Pancreas (tissue), 10 donors: ENCODE measurements around the gene DGKD. TPM values are rescaled to one million over a fixed set of nuclear protein-coding genes. Genes with fewer than 3 reads are reported as not detected.

Experiments used
- ATAC-seq, 4 donors: fragments of 200-7000 bp; cut with Tn5 transposase; one replicate each; pipeline versions ENCODE4 v1.8.0 to v1.9.1; 2020; ENCODE audit warnings: mild to moderate bottlenecking in 4 of 4, moderate library complexity in 4 of 4
- DNase-seq, 6 donors: peaks; one replicate each; pipeline ENCODE4 v3.0.0-alpha.2; 2020
- FAIRE-seq: peaks from 2 replicates; lab custom pipeline; 2012; peaks lifted over from hg19 to GRCh38; lab: Jason Lieb, UNC
- H3K27ac ChIP-seq, 4 donors: fragments of 200-600 bp; sonication (generic); 1 replicate in 3 of 4; 2 replicates in 1 of 4; pipeline versions ENCODE4 v1.5.0 to v1.8.0; 2020
- H3K27me3 ChIP-seq, 4 donors: fragments of 200-600 bp; one replicate each; pipeline ENCODE4 v1.8.0; 2021
- H3K36me3 ChIP-seq, 3 donors: fragments of 200-600 bp; sonication (generic) in 1 of 3; one replicate each; pipeline versions ENCODE4 v1.5.0 to v1.8.0; 2020 to 2021
- H3K4me1 ChIP-seq, 3 donors: fragments of 200-600 bp; one replicate each; pipeline ENCODE4 v1.8.0; 2021
- H3K4me3 ChIP-seq, 4 donors: fragments of 200-600 bp; sonication (generic) in 2 of 4; one replicate each; pipeline versions ENCODE4 v1.5.0 to v1.8.0; 2020 to 2021
- H3K9me3 ChIP-seq, 4 donors: fragments of 200-600 bp; one replicate each; pipeline ENCODE4 v1.8.0; 2021
- WGBS, 2 donors: extraction: QIAGEN DNeasy Blood & Tissue Kit; methylation state at CpG; one replicate each; pipeline ENCODE4 v1.1.7; 2013; 5-methylcytosine and 5-hydroxymethylcytosine counted together
- intact Hi-C, 3 donors: fragments of 100-400 bp; cut with DNase I; formaldehyde crosslinking; loops; one replicate each; pipeline versions ENCODE4 v1.11.1 to v1.14.2; 2022
- polyA plus RNA-seq, 2 donors: library from polyadenylated mRNA; stranded (reverse); fragments of 200-250 nt; gene quantifications; one replicate each; pipeline ENCODE4 v1.2.3, GENCODE V29; 2013
- total RNA-seq, 6 donors: library from RNA; stranded (reverse); fragmentation: NEBNext Ultra II Directional in 4 of 6; extraction: Animal tissue kit (Norgen Biotek cat#: 25700) in 4 of 6; gene quantifications; one replicate each; pipeline versions ENCODE4 v1.2.1 to v1.2.4, GENCODE V29; 2021 to 2023
- TF ChIP-seq, protein P1 (sequence below), 4 donors: fragments of 200-600 bp; sonication (generic) in 3 of 4; IDR thresholded peaks; one replicate each; pipeline versions ENCODE4 v1.5.0 to v1.8.0; 2021; ENCODE audit warnings: antibody characterized with exemption in 4 of 4
- donor health status: healthy with polysubstance abuse.
- donor health status: DM: no; HTN: no; CAD: no; lungs with moderate emphysema.
- donor health status: DM: no; HTN: no; CAD: no.
- donor health status: control.
- donor health status: control.
- donor health status: Bipolar disorder and iron deficiency.
- donor health status: DM: yes; HTN: yes; CAD: no.
- donor health status: DM: no; HTN: no; CAD: no.
- donor health status: DM: no; HTN: no; CAD: no.
- donor health status: DM: yes; HTN: yes; CAD: no.

DGKD gene
- total and polyA plus RNA-seq, 8 donors = 6.7 to 16.3 (median 8.9) TPM

DNA sequence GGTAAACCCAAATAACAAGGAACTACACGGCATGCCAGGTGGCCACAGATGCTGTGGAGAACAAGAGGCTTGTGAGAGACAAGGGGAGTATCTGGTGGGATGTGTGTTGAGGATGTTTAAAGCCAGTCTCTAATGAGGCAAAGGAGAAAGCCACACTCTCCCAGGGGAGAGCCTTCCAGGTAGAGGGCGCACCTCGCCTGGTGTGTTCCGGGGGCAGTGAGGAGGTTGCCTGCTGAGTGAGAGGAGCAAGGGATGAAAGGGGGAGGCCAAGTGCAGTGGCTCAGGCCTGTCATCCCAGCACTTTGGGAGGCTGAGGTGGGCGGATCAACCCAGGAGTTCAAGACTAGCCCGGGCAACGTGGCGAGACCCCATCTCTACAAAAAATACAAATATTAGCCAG lies 30.4 kb upstream of the DGKD start:
- DNase-seq = no peak
- TF ChIP-seq, protein P1, sequence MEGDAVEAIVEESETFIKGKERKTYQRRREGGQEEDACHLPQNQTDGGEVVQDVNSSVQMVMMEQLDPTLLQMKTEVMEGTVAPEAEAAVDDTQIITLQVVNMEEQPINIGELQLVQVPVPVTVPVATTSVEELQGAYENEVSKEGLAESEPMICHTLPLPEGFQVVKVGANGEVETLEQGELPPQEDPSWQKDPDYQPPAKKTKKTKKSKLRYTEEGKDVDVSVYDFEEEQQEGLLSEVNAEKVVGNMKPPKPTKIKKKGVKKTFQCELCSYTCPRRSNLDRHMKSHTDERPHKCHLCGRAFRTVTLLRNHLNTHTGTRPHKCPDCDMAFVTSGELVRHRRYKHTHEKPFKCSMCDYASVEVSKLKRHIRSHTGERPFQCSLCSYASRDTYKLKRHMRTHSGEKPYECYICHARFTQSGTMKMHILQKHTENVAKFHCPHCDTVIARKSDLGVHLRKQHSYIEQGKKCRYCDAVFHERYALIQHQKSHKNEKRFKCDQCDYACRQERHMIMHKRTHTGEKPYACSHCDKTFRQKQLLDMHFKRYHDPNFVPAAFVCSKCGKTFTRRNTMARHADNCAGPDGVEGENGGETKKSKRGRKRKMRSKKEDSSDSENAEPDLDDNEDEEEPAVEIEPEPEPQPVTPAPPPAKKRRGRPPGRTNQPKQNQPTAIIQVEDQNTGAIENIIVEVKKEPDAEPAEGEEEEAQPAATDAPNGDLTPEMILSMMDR (IDR thresholded peaks at IDR 0.05) = no peak
- Histone ChIP-seq H3K4me1 (no peaks in the 10 kb centered on the region), H3K36me3 (no peaks in the 10 kb centered on the region), H3K9me3 (no peaks in the 10 kb centered on the region), H3K27me3 (no peaks in the 10 kb centered on the region), H3K4me3 (no peak overlapping the region), H3K27ac (no peak overlapping the region)
- intact Hi-C loops = no loop called here
- 81% methylated on average over 8 of the region's 8 CpGs for WGBS, 2 donors
- no peak for ATAC-seq
- FAIRE-seq = no peak

DNA sequence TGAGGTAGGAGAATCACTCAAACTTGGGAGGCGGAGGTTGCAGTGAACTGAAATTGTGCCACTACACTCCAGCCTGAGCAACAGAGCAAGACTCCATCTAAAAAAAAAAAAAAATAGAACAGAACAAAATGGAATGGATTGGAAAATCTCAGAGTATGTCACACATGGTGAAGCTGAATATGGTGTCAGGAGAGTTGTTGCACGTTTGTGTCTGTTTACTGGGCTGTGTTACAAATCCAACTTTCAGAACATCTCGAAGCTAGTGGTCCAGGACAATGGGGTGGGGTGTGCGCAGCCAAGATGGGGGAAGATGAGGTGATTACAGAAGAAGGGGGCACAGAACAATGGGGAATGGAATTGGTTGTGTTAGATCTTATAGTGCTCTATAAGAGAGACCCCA lies 29.0 kb upstream of the DGKD start:
- Histone ChIP-seq H3K4me1 (no peaks in the 10 kb centered on the region), H3K4me3 (no peak overlapping the region), H3K27me3 (no peaks in the 10 kb centered on the region), H3K27ac (no peak overlapping the region), H3K9me3 (no peaks in the 10 kb centered on the region), H3K36me3 (no peaks in the 10 kb centered on the region)
- DNase-seq = no peak
- no peak for ATAC-seq
- intact Hi-C loops = no loop called here
- WGBS, 2 donors = 62 to 76% methylated on average over 4 of the region's 4 CpGs
- TF ChIP-seq, protein P1 (IDR thresholded peaks at IDR 0.05) = no peak
- no peak for FAIRE-seq

- Histone ChIP-seq H3K9me3 (no peaks in the 10 kb centered on the region), H3K4me3 (no peak overlapping the region), H3K36me3 (no peaks in the 10 kb centered on the region), H3K4me1 (no peaks in the 10 kb centered on the region), H3K27me3 (no peaks in the 10 kb centered on the region), H3K27ac (no peak overlapping the region)
- TF ChIP-seq, protein P1 (IDR thresholded peaks at IDR 0.05) = no peak
- ATAC-seq (no peak), DNase-seq (no peak), FAIRE-seq (no peak)
- 61 to 71% methylated on average over 10 of the region's 10 CpGs for WGBS, 2 donors
- intact Hi-C loops = no loop called here
These were observed 28.5 kb upstream of the DGKD start for GRCh38 chr2:233325814-233326213.

DNA sequence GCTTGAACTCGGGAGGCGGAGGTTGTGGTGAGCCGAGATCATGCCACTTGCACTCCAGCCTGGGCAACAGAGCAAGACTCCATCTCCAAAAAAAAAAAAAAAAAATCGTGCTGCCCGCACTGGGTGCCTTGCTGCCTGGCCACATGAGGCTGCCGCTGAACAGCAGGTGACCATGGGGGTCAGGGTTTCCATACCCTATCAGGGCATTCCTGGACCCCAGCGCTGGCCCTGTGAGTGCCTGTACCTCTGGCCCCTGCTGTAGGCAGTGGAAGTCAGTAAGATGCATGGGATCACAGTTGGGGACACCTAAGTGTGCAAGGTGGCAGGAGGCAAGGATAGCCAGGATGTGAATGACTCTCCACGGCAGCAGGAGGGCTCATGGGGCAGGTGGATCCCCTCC lies 27.8 kb upstream of the DGKD start:
- Histone ChIP-seq H3K4me3 (no peak overlapping the region), H3K27ac (no peak overlapping the region), H3K27me3 (no peaks in the 10 kb centered on the region), H3K9me3 (no peaks in the 10 kb centered on the region), H3K4me1 (no peaks in the 10 kb centered on the region), H3K36me3 (no peaks in the 10 kb centered on the region)
- no peak for ATAC-seq
- FAIRE-seq = no peak
- DNase-seq = no peak
- 66 to 84% methylated on average over 8 of the region's 8 CpGs for WGBS, 2 donors
- intact Hi-C loops = no loop called here
- TF ChIP-seq, protein P1 (IDR thresholded peaks at IDR 0.05) = no peak

DNA sequence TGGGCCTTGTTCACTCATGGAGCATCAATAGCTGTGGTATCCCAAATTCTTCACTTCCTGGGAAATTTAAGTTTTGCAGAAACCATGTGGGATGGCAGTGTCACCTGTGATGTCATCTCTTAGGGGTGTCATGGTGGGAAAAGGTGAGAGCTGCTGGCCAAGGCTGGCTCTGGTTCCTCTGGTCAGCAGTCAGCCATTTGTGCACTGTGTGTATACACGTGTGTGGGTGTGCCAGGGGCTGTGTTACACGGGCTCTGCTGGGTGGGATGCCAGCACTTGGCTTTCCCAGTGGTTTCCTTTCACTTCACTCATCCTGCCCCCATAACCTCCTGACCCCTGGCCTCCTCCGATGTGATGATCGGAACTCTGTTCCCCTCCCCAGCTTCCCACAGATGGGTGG lies 25.4 kb upstream of the DGKD start:
- 77 to 82% methylated on average over 4 of the region's 4 CpGs for WGBS, 2 donors
- FAIRE-seq (no peak), ATAC-seq (no peak), DNase-seq (no peak)
- H3K9me3 ChIP-seq = no peaks in the 10 kb centered on the region
- no peak overlapping the region for H3K27ac ChIP-seq
- H3K36me3 ChIP-seq = no peaks in the 10 kb centered on the region
- no peaks in the 10 kb centered on the region for H3K4me1 ChIP-seq
- TF ChIP-seq, protein P1 (IDR thresholded peaks at IDR 0.05) = no peak
- no peak overlapping the region for H3K4me3 ChIP-seq
- no peaks in the 10 kb centered on the region for H3K27me3 ChIP-seq
- intact Hi-C loops = no loop called here
